Tibial artery (tissue), 4 donors: ENCODE results near the gene KDELR3.

Experiments
- DNase-seq, 2 donors: peaks; one replicate each; pipeline ENCODE4 v3.0.0-alpha.2; 2019
- H3K27ac ChIP-seq, 2 donors: fragments of 200-600 bp; sonication (generic) in 1 of 2; 1 replicate in 1 of 2; 2 replicates in 1 of 2; pipeline ENCODE4 v1.5.1; 2018 to 2019; ENCODE audit warnings: mild to moderate bottlenecking in 1 of 2
- H3K27me3 ChIP-seq, 2 donors: fragments of 200-600 bp; sonication (generic) in 1 of 2; one replicate each; pipeline versions ENCODE4 v1.5.1 to v1.6.0; 2016 to 2019
- H3K36me3 ChIP-seq, 3 donors: fragments of 200-600 bp; sonication (generic) in 2 of 3; one replicate each; pipeline ENCODE4 v1.5.1; 2016 to 2019; ENCODE audit warnings: mild to moderate bottlenecking in 2 of 3
- H3K4me1 ChIP-seq, 4 donors: fragments of 200-600 bp; sonication (generic) in 2 of 4; 1 replicate in 3 of 4; 2 replicates in 1 of 4; pipeline ENCODE4 v1.5.1; 2016 to 2019
- H3K4me3 ChIP-seq, 2 donors: fragments of 200-600 bp; sonication (generic) in 1 of 2; 1 replicate in 1 of 2; 2 replicates in 1 of 2; pipeline ENCODE4 v1.5.1; 2018 to 2019; ENCODE audit warnings: mild to moderate bottlenecking in 2 of 2
- H3K9me3 ChIP-seq, 3 donors: fragments of 200-600 bp; sonication (generic) in 1 of 3; one replicate each; pipeline ENCODE4 v1.5.1; 2016 to 2019
- CTCF ChIP-seq, 2 experiments: fragments of 200-600 bp in 1 of 2; fragments of 450-650 bp in 1 of 2; IDR thresholded peaks; one replicate each; pipeline ENCODE4 v1.5.1; 2017 to 2019; ENCODE audit warnings: antibody characterized with exemption in 2 of 2, mild to moderate bottlenecking in 1 of 2, moderate library complexity in 1 of 2
- intact Hi-C: fragments of 100-400 bp; cut with DNase I; formaldehyde crosslinking; loops from one replicate; pipeline ENCODE4 v1.15.0; 2023; ENCODE audit warnings: low total_unique reads

KDELR3 gene

GRCh38 chr22:38427940-38428339 lies 40.0 kb upstream of the KDELR3 start:
- DNase-seq, result no peak
- no peak for TF ChIP-seq CTCF (IDR thresholded peaks at IDR 0.05)
- H3K4me3 ChIP-seq, result no peak overlapping the region
- H3K36me3 ChIP-seq, result no peaks in the 10 kb centered on the region
- peaks cover 0 to 7% of the 10 kb centered on the region in 2 donors for H3K27me3 ChIP-seq
- H3K27ac ChIP-seq, result no peak overlapping the region
- intact Hi-C loops, result no loop called here
- H3K4me1 ChIP-seq, result no peaks in the 10 kb centered on the region
- no peaks in the 10 kb centered on the region for H3K9me3 ChIP-seq

GRCh38 chr22:38428714-38429113 lies 39.2 kb upstream of the KDELR3 start:
- no peaks in the 10 kb centered on the region for H3K36me3 ChIP-seq
- H3K9me3 ChIP-seq, result no peaks in the 10 kb centered on the region
- H3K4me1 ChIP-seq, result no peaks in the 10 kb centered on the region
- intact Hi-C loops, result no loop called here
- DNase-seq, result no peak
- TF ChIP-seq CTCF (IDR thresholded peaks at IDR 0.05), result no peak
- H3K27me3 ChIP-seq, result peaks cover 0 to 5% of the 10 kb centered on the region in 2 donors
- H3K4me3 ChIP-seq, result no peak overlapping the region
- no peak overlapping the region for H3K27ac ChIP-seq

- Histone ChIP-seq H3K36me3 (no peaks in the 10 kb centered on the region), H3K27me3 (peaks cover 0 to 13% of the 10 kb centered on the region in 2 donors), H3K27ac (no peak overlapping the region), H3K9me3 (no peaks in the 10 kb centered on the region), H3K4me1 (no peaks in the 10 kb centered on the region), H3K4me3 (no peak overlapping the region)
- intact Hi-C loops, result no loop called here
- DNase-seq, result no peak
- TF ChIP-seq CTCF (IDR thresholded peaks at IDR 0.05), result no peak
These were observed 38.3 kb upstream of the KDELR3 start for GRCh38 chr22:38429499-38430068.

- DNase-seq, result no peak
- Histone ChIP-seq H3K36me3 (no peaks in the 10 kb centered on the region), H3K27me3 (peaks cover 0 to 20% of the 10 kb centered on the region in 2 donors), H3K9me3 (no peaks in the 10 kb centered on the region), H3K4me3 (no peak overlapping the region), H3K27ac (no peak overlapping the region), H3K4me1 (no peaks in the 10 kb centered on the region)
- TF ChIP-seq CTCF (IDR thresholded peaks at IDR 0.05), result no peak
- intact Hi-C loops, result no loop called here
These were observed 36.5 kb upstream of the KDELR3 start for GRCh38 chr22:38431266-38432010.

GRCh38 chr22:38432264-38432663 lies 35.6 kb upstream of the KDELR3 start:
- H3K4me1 ChIP-seq, result no peaks in the 10 kb centered on the region
- no peak overlapping the region for H3K4me3 ChIP-seq
- no peaks in the 10 kb centered on the region for H3K9me3 ChIP-seq
- no peaks in the 10 kb centered on the region for H3K36me3 ChIP-seq
- peaks cover 0 to 27% of the 10 kb centered on the region in 2 donors for H3K27me3 ChIP-seq
- TF ChIP-seq CTCF (IDR thresholded peaks at IDR 0.05), result no peak
- no peak for DNase-seq
- H3K27ac ChIP-seq, result no peak overlapping the region
- intact Hi-C loops, result no loop called here
